ENCODE measurements around the gene ZBTB39. TPM values are rescaled to one million over a fixed set of nuclear protein-coding genes. Genes with fewer than 3 reads are reported as not detected.
"Not testable (repeated sequence)": the region's sequence is repeated elsewhere in the genome, so short reads cannot be mapped to it uniquely, and the experiment has no call there.

The ZBTB39 gene
- total RNA-seq, 1 donor from 2014 or later: 5.7 TPM

- Histone ChIP-seq H3K9ac (ENCODE audit: low read depth in 1 of 3, low read length in 3 of 3) (no peak overlapping the region), H3K27me3 (ENCODE audit: control insufficient read depth in 3 of 3, insufficient read depth in 3 of 3, low read length in 3 of 3) (peaks cover 0 to 7% (median 0%) of the 10 kb centered on the region in 3 donors), H3K4me1 (ENCODE audit: control insufficient read depth in 3 of 3, insufficient read depth in 3 of 3, low read length in 3 of 3) (no peaks in the 10 kb centered on the region), H3K9me3 (ENCODE audit: control insufficient read depth in 3 of 3, low read length in 3 of 3) (no peaks in the 10 kb centered on the region), H3K36me3 (ENCODE audit: control insufficient read depth in 3 of 3, insufficient read depth in 3 of 3, low read length in 3 of 3) (no peaks in the 10 kb centered on the region), H3K4me3 (ENCODE audit: low read length in 3 of 3) (no peak overlapping the region), H3K27ac (ENCODE audit: low read depth, low read length) (no peak overlapping the region)
These were observed 27.1 kb upstream of the ZBTB39 start for GRCh38 chr12:57033431-57033830.

GRCh38 chr12:57031789-57032188 lies 25.4 kb upstream of the ZBTB39 start:
- Histone ChIP-seq H3K36me3 (ENCODE audit: control insufficient read depth in 3 of 3, insufficient read depth in 3 of 3, low read length in 3 of 3) (no peaks in the 10 kb centered on the region), H3K27ac (ENCODE audit: low read depth, low read length) (no peak overlapping the region), H3K4me1 (ENCODE audit: control insufficient read depth in 3 of 3, insufficient read depth in 3 of 3, low read length in 3 of 3) (no peaks in the 10 kb centered on the region), H3K4me3 (ENCODE audit: low read length in 3 of 3) (no peak overlapping the region), H3K27me3 (ENCODE audit: control insufficient read depth in 3 of 3, insufficient read depth in 3 of 3, low read length in 3 of 3) (peaks cover 0 to 17% (median 6%) of the 10 kb centered on the region in 3 donors), H3K9ac (ENCODE audit: low read depth in 1 of 3, low read length in 3 of 3) (no peak overlapping the region), H3K9me3 (ENCODE audit: control insufficient read depth in 3 of 3, low read length in 3 of 3) (no peaks in the 10 kb centered on the region)

- Histone ChIP-seq H3K36me3 (ENCODE audit: control insufficient read depth in 3 of 3, insufficient read depth in 3 of 3, low read length in 3 of 3) (no peaks in the 10 kb centered on the region), H3K27ac (ENCODE audit: low read depth, low read length) (no peak overlapping the region), H3K4me3 (ENCODE audit: low read length in 3 of 3) (no peak overlapping the region), H3K9ac (ENCODE audit: low read depth in 1 of 3, low read length in 3 of 3) (no peak overlapping the region), H3K9me3 (ENCODE audit: control insufficient read depth in 3 of 3, low read length in 3 of 3) (no peaks in the 10 kb centered on the region), H3K4me1 (ENCODE audit: control insufficient read depth in 3 of 3, insufficient read depth in 3 of 3, low read length in 3 of 3) (no peaks in the 10 kb centered on the region), H3K27me3 (ENCODE audit: control insufficient read depth in 3 of 3, insufficient read depth in 3 of 3, low read length in 3 of 3) (peaks cover 0 to 22% (median 7%) of the 10 kb centered on the region in 3 donors)
These were observed 24.9 kb upstream of the ZBTB39 start for GRCh38 chr12:57031138-57031725.

DNA sequence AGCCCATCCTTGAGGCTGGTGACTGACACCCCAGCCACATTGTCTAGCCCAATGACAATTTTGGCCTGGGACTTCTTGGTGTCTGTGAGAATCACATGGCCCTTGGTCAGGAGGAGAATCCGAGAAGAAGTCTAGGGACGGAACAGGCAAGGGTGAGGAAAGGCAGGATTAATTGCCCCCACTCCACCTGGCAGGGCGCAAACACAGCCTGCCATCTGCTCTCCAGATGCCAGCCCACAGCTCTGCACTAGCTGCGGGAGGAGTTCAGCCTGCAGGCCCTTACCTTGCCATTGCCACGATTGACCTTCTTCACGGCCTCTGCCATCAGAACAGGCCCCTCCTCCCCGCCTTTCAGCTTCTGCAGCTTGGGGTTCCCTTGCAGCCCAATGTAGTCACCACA lies 23.1 kb upstream of the ZBTB39 start:
- Histone ChIP-seq H3K27ac (ENCODE audit: low read depth, low read length) (no peak overlapping the region), H3K36me3 (ENCODE audit: control insufficient read depth in 3 of 3, insufficient read depth in 3 of 3, low read length in 3 of 3) (no peaks in the 10 kb centered on the region), H3K4me3 (ENCODE audit: low read length in 3 of 3) (no peak overlapping the region), H3K27me3 (ENCODE audit: control insufficient read depth in 3 of 3, insufficient read depth in 3 of 3, low read length in 3 of 3) (peaks cover 0 to 22% (median 7%) of the 10 kb centered on the region in 3 donors), H3K4me1 (ENCODE audit: control insufficient read depth in 3 of 3, insufficient read depth in 3 of 3, low read length in 3 of 3) (no peaks in the 10 kb centered on the region), H3K9me3 (ENCODE audit: control insufficient read depth in 3 of 3, low read length in 3 of 3) (no peaks in the 10 kb centered on the region), H3K9ac (ENCODE audit: low read depth in 1 of 3, low read length in 3 of 3) (no peak overlapping the region)

- Histone ChIP-seq H3K27ac (ENCODE audit: low read depth, low read length) (no peak overlapping the region), H3K4me1 (ENCODE audit: control insufficient read depth in 3 of 3, insufficient read depth in 3 of 3, low read length in 3 of 3) (no peaks in the 10 kb centered on the region), H3K9me3 (ENCODE audit: control insufficient read depth in 3 of 3, low read length in 3 of 3) (no peaks in the 10 kb centered on the region), H3K4me3 (ENCODE audit: low read length in 3 of 3) (no peak overlapping the region), H3K36me3 (ENCODE audit: control insufficient read depth in 3 of 3, insufficient read depth in 3 of 3, low read length in 3 of 3) (no peaks in the 10 kb centered on the region), H3K9ac (ENCODE audit: low read depth in 1 of 3, low read length in 3 of 3) (no peak overlapping the region), H3K27me3 (ENCODE audit: control insufficient read depth in 3 of 3, insufficient read depth in 3 of 3, low read length in 3 of 3) (peaks cover 0 to 22% (median 7%) of the 10 kb centered on the region in 3 donors)
These were observed 21.4 kb upstream of the ZBTB39 start for GRCh38 chr12:57027805-57028153.

- H3K27ac ChIP-seq (ENCODE audit: low read depth, low read length): no peak overlapping the region
- no peak overlapping the region for H3K9ac ChIP-seq (ENCODE audit: low read depth in 1 of 3, low read length in 3 of 3)
- no peaks in the 10 kb centered on the region for H3K36me3 ChIP-seq (ENCODE audit: control insufficient read depth in 3 of 3, insufficient read depth in 3 of 3, low read length in 3 of 3)
- H3K27me3 ChIP-seq (ENCODE audit: control insufficient read depth in 3 of 3, insufficient read depth in 3 of 3, low read length in 3 of 3): peaks cover 0 to 22% (median 7%) of the 10 kb centered on the region in 3 donors
- H3K4me1 ChIP-seq (ENCODE audit: control insufficient read depth in 3 of 3, insufficient read depth in 3 of 3, low read length in 3 of 3): no peaks in the 10 kb centered on the region
- H3K9me3 ChIP-seq (ENCODE audit: control insufficient read depth in 3 of 3, low read length in 3 of 3): no peaks in the 10 kb centered on the region
- no peak overlapping the region for H3K4me3 ChIP-seq (ENCODE audit: low read length in 3 of 3)
These were observed 20.9 kb upstream of the ZBTB39 start for GRCh38 chr12:57027011-57027804.

DNA sequence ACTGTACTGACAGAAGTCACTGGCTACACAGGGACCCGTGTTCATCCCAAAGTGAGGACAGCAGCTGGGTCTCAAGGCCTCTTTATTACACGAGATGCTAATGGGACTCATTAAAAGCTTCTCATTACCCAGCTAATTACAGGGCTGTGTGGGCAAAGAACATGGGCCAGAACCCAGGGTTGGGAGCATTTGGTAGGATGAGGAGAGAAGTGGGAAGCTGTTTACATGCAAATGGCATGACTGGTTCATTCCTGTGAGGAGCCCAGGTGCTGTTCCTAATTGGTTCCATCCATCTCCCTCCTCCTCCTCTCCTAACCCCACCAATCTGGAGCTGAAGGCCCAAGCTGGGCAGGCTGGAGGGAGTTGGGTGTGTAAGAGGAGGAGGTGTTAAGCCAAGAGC lies 18.9 kb upstream of the ZBTB39 start:
- Histone ChIP-seq H3K9ac (ENCODE audit: low read depth in 1 of 3, low read length in 3 of 3) (no peak overlapping the region), H3K4me1 (ENCODE audit: control insufficient read depth in 3 of 3, insufficient read depth in 3 of 3, low read length in 3 of 3) (no peaks in the 10 kb centered on the region), H3K36me3 (ENCODE audit: control insufficient read depth in 3 of 3, insufficient read depth in 3 of 3, low read length in 3 of 3) (no peaks in the 10 kb centered on the region), H3K27me3 (ENCODE audit: control insufficient read depth in 3 of 3, insufficient read depth in 3 of 3, low read length in 3 of 3) (peaks cover 0 to 18% (median 7%) of the 10 kb centered on the region in 3 donors), H3K9me3 (ENCODE audit: control insufficient read depth in 3 of 3, low read length in 3 of 3) (no peaks in the 10 kb centered on the region), H3K4me3 (ENCODE audit: low read length in 3 of 3) (no peak overlapping the region), H3K27ac (ENCODE audit: low read depth, low read length) (no peak overlapping the region)

- H3K4me1 ChIP-seq (ENCODE audit: control insufficient read depth in 3 of 3, insufficient read depth in 3 of 3, low read length in 3 of 3); H3K9ac ChIP-seq (ENCODE audit: low read depth in 1 of 3, low read length in 3 of 3); H3K4me3 ChIP-seq (ENCODE audit: low read length in 3 of 3); H3K27me3 ChIP-seq (ENCODE audit: control insufficient read depth in 3 of 3, insufficient read depth in 3 of 3, low read length in 3 of 3); H3K27ac ChIP-seq (ENCODE audit: low read depth, low read length); H3K9me3 ChIP-seq (ENCODE audit: control insufficient read depth in 3 of 3, low read length in 3 of 3); H3K36me3 ChIP-seq (ENCODE audit: control insufficient read depth in 3 of 3, insufficient read depth in 3 of 3, low read length in 3 of 3): not testable (repeated sequence)
These were observed 16.0 kb upstream of the ZBTB39 start for GRCh38 chr12:57022324-57022723.

DNA sequence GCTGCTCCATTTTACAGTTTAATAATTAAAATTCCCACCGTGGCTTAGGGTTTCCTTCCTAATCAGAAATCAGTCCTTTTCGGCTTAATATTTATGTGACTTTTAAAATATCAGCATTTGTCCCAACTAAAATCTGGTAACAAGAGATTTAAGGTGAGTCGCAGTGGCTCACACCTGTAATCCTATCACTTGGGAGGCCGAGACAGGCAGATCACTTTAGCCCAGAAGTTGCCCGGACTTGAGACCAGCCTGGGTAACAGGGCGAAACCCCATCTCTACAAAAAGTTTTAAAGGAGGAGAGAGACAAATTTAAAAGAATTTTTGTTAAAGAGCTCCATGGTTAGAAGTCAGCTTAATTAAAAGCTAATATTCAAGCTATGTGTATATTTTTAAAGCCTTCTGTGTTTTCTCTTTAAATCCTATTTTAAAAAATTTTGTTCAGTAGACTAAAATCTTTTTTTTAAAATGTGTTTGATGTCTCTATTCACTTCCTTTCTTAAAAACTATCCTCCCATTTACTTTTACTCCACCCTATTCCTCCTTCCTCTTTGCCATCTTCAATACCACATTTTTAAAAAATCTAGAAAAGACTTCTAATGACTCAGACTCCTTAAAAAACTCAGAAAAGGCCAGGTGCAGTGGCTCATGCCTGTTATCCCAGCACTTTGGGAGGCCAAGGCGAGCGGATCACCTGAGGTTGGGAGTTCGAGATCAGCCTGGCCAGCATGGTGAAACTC lies 13.8 kb upstream of the ZBTB39 start:
- Histone ChIP-seq H3K27ac (ENCODE audit: low read depth, low read length) (no peak overlapping the region), H3K4me3 (ENCODE audit: low read length in 3 of 3) (no peak overlapping the region), H3K9ac (ENCODE audit: low read depth in 1 of 3, low read length in 3 of 3) (no peak overlapping the region), H3K36me3 (ENCODE audit: control insufficient read depth in 3 of 3, insufficient read depth in 3 of 3, low read length in 3 of 3) (no peaks in the 10 kb centered on the region), H3K4me1 (ENCODE audit: control insufficient read depth in 3 of 3, insufficient read depth in 3 of 3, low read length in 3 of 3) (no peaks in the 10 kb centered on the region), H3K9me3 (ENCODE audit: control insufficient read depth in 3 of 3, low read length in 3 of 3) (no peaks in the 10 kb centered on the region), H3K27me3 (ENCODE audit: control insufficient read depth in 3 of 3, insufficient read depth in 3 of 3, low read length in 3 of 3) (peaks cover 5 to 16% (median 11%) of the 10 kb centered on the region in 3 donors)

DNA sequence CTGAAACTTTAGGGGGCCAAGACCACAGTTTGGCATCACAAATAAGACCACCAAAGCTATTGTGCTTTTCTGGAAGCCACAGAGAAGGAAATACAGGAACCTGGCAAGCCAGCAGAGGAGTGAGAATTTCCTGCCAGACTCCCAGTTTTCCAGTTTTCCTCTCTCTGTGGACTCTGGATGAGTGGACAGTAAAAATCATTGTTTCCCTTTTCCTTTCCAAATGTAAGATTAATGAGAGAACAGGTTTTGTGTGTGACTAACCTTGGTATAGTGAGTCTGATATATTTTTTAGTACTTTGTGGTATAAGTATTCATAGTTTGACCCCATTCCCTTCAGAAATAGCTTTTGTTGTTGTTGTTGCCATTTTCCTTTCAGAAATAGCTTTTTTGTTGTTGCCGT lies 12.6 kb upstream of the ZBTB39 start:
- no peaks in the 10 kb centered on the region for H3K4me1 ChIP-seq (ENCODE audit: control insufficient read depth in 3 of 3, insufficient read depth in 3 of 3, low read length in 3 of 3)
- H3K36me3 ChIP-seq (ENCODE audit: control insufficient read depth in 3 of 3, insufficient read depth in 3 of 3, low read length in 3 of 3): no peaks in the 10 kb centered on the region
- no peak overlapping the region for H3K4me3 ChIP-seq (ENCODE audit: low read length in 3 of 3)
- peaks cover 6 to 25% (median 22%) of the 10 kb centered on the region in 3 donors for H3K27me3 ChIP-seq (ENCODE audit: control insufficient read depth in 3 of 3, insufficient read depth in 3 of 3, low read length in 3 of 3)
- H3K27ac ChIP-seq (ENCODE audit: low read depth, low read length): no peak overlapping the region
- no peak overlapping the region for H3K9ac ChIP-seq (ENCODE audit: low read depth in 1 of 3, low read length in 3 of 3)
- H3K9me3 ChIP-seq (ENCODE audit: control insufficient read depth in 3 of 3, low read length in 3 of 3): no peaks in the 10 kb centered on the region

Data from skeletal muscle tissue (tissue), 4 donors.